ENCODE data around the gene CHPF2. TPM values are rescaled to one million over a fixed set of nuclear protein-coding genes. Genes with fewer than 3 reads are reported as not detected.
A peak's percentile ranks its signal among the peaks of the same experiment; 100 is the strongest.

CHPF2 gene
- total RNA-seq, result 10 to 100 TPM; 51.6 to 66.3 (median 51.8) TPM

- Mint-ChIP-seq H3K36me3 (ENCODE audit: insufficient read depth) (peaks cover 15% of the 10 kb centered on the region), H3K4me1 (ENCODE audit: low read depth) (peaks cover 37% of the 10 kb centered on the region), H3K4me3 (peak within 1 kb of the TSS; percentile 100), H3K27me3 (ENCODE audit: low read depth) (no peaks in the 10 kb centered on the region), H3K9me3 (no peaks in the 10 kb centered on the region)
- ATAC-seq (peak; percentile 89 to 92), DNase-seq (peak; percentile 83)
Observed at GRCh38 chr7:151232091-151232916, at the start of gene CHPF2. Gene CHPF2 (plus strand): TSS chr7:151232483. CDS start chr7:151234012, 1,529 bp downstream.

- no peaks in the 10 kb centered on the region for H3K4me1 Mint-ChIP-seq (ENCODE audit: low read depth)
- H3K27me3 Mint-ChIP-seq (ENCODE audit: low read depth), result peaks cover 6% of the 10 kb centered on the region
- H3K9me3 Mint-ChIP-seq, result no peaks in the 10 kb centered on the region
- ATAC-seq (no peak), DNase-seq (no peak)
- H3K36me3 Mint-ChIP-seq (ENCODE audit: insufficient read depth), result no peaks in the 10 kb centered on the region
- no peak overlapping the region for H3K4me3 Mint-ChIP-seq
Observed at GRCh38 chr7:151185762-151186639, 46.3 kb upstream of the CHPF2 start.

- H3K36me3 Mint-ChIP-seq (ENCODE audit: insufficient read depth), result no peaks in the 10 kb centered on the region
- no peaks in the 10 kb centered on the region for H3K4me1 Mint-ChIP-seq (ENCODE audit: low read depth)
- H3K9me3 Mint-ChIP-seq, result no peaks in the 10 kb centered on the region
- no peak within 1 kb of the TSS for H3K4me3 Mint-ChIP-seq
- ATAC-seq (no peak), DNase-seq (no peak)
- peaks cover 3% of the 10 kb centered on the region for H3K27me3 Mint-ChIP-seq (ENCODE audit: low read depth)
Observed at GRCh38 chr7:151186640-151187408, 45.5 kb upstream of the CHPF2 start, which contains the start of gene ASB10. Gene ASB10 (minus strand): TSS chr7:151187250. CDS start chr7:151187130, 120 bp downstream.

GRCh38 chr7:151187409-151188251, 44.7 kb upstream of the CHPF2 start:
- Mint-ChIP-seq H3K4me1 (ENCODE audit: low read depth) (no peaks in the 10 kb centered on the region), H3K27me3 (ENCODE audit: low read depth) (peaks cover 1% of the 10 kb centered on the region), H3K9me3 (no peaks in the 10 kb centered on the region), H3K36me3 (ENCODE audit: insufficient read depth) (no peaks in the 10 kb centered on the region), H3K4me3 (no peak overlapping the region)
- ATAC-seq (no peak), DNase-seq (no peak)

- DNase-seq (no peak), ATAC-seq (no peak)
- H3K9me3 Mint-ChIP-seq, result no peaks in the 10 kb centered on the region
- peaks cover 1% of the 10 kb centered on the region for H3K27me3 Mint-ChIP-seq (ENCODE audit: low read depth)
- H3K4me1 Mint-ChIP-seq (ENCODE audit: low read depth), result no peaks in the 10 kb centered on the region
- no peaks in the 10 kb centered on the region for H3K36me3 Mint-ChIP-seq (ENCODE audit: insufficient read depth)
- no peak overlapping the region for H3K4me3 Mint-ChIP-seq
Observed at GRCh38 chr7:151188252-151188542, 44.1 kb upstream of the CHPF2 start.

GRCh38 chr7:151189038-151189437, 43.2 kb upstream of the CHPF2 start:
- no peaks in the 10 kb centered on the region for H3K9me3 Mint-ChIP-seq
- ATAC-seq (no peak), DNase-seq (no peak)
- H3K36me3 Mint-ChIP-seq (ENCODE audit: insufficient read depth), result no peaks in the 10 kb centered on the region
- H3K4me3 Mint-ChIP-seq, result no peak overlapping the region
- H3K4me1 Mint-ChIP-seq (ENCODE audit: low read depth), result peaks cover under 1% of the 10 kb centered on the region
- peaks cover 1% of the 10 kb centered on the region for H3K27me3 Mint-ChIP-seq (ENCODE audit: low read depth)

GRCh38 chr7:151191544-151191943, 40.7 kb upstream of the CHPF2 start:
- Mint-ChIP-seq H3K27me3 (ENCODE audit: low read depth) (peaks cover 1% of the 10 kb centered on the region), H3K9me3 (no peaks in the 10 kb centered on the region), H3K4me1 (ENCODE audit: low read depth) (peaks cover 2% of the 10 kb centered on the region), H3K4me3 (no peak overlapping the region), H3K36me3 (ENCODE audit: insufficient read depth) (no peaks in the 10 kb centered on the region)
- ATAC-seq, result no peak
- DNase-seq, result no peak

- no peaks in the 10 kb centered on the region for H3K9me3 Mint-ChIP-seq
- no peaks in the 10 kb centered on the region for H3K36me3 Mint-ChIP-seq (ENCODE audit: insufficient read depth)
- no peak for ATAC-seq
- no peak for DNase-seq
- peaks cover 1% of the 10 kb centered on the region for H3K27me3 Mint-ChIP-seq (ENCODE audit: low read depth)
- no peak overlapping the region for H3K4me3 Mint-ChIP-seq
- peaks cover 2% of the 10 kb centered on the region for H3K4me1 Mint-ChIP-seq (ENCODE audit: low read depth)
Observed at GRCh38 chr7:151192002-151192539, 40.2 kb upstream of the CHPF2 start.

- Mint-ChIP-seq H3K27me3 (ENCODE audit: low read depth) (peaks cover 1% of the 10 kb centered on the region), H3K4me3 (no peak overlapping the region), H3K4me1 (ENCODE audit: low read depth) (peaks cover 2% of the 10 kb centered on the region), H3K9me3 (no peaks in the 10 kb centered on the region), H3K36me3 (ENCODE audit: insufficient read depth) (no peaks in the 10 kb centered on the region)
- DNase-seq, result no peak
- no peak for ATAC-seq
Observed at GRCh38 chr7:151193203-151193978, 38.9 kb upstream of the CHPF2 start.

- ATAC-seq (no peak), DNase-seq (no peak)
- Mint-ChIP-seq H3K36me3 (ENCODE audit: insufficient read depth) (no peaks in the 10 kb centered on the region), H3K27me3 (ENCODE audit: low read depth) (peaks cover 1% of the 10 kb centered on the region), H3K9me3 (no peaks in the 10 kb centered on the region), H3K4me3 (no peak overlapping the region), H3K4me1 (ENCODE audit: low read depth) (peaks cover 2% of the 10 kb centered on the region)
Observed at GRCh38 chr7:151194188-151194587, 38.1 kb upstream of the CHPF2 start.

- peaks cover under 1% of the 10 kb centered on the region for H3K27me3 Mint-ChIP-seq (ENCODE audit: low read depth)
- DNase-seq (no peak), ATAC-seq (no peak)
- H3K36me3 Mint-ChIP-seq (ENCODE audit: insufficient read depth), result no peaks in the 10 kb centered on the region
- peaks cover 2% of the 10 kb centered on the region for H3K4me1 Mint-ChIP-seq (ENCODE audit: low read depth)
- no peaks in the 10 kb centered on the region for H3K9me3 Mint-ChIP-seq
- no peak overlapping the region for H3K4me3 Mint-ChIP-seq
Observed at GRCh38 chr7:151195616-151196450, 36.5 kb upstream of the CHPF2 start.

- Mint-ChIP-seq H3K4me1 (ENCODE audit: low read depth) (peaks cover 2% of the 10 kb centered on the region), H3K36me3 (ENCODE audit: insufficient read depth) (no peaks in the 10 kb centered on the region), H3K27me3 (ENCODE audit: low read depth) (peaks cover 2% of the 10 kb centered on the region), H3K4me3 (no peak overlapping the region), H3K9me3 (no peaks in the 10 kb centered on the region)
- ATAC-seq (no peak), DNase-seq (no peak)
Observed at GRCh38 chr7:151197932-151198331, 34.4 kb upstream of the CHPF2 start.

All from activated T-cell treated with anti-CD3 and anti-CD28 coated beads, Interleukin-2, amount 50 U/mL, for 4 hours (primary cell).